ENCODE measurements around the gene CHMP6.

- TF ChIP-seq, protein P1, sequence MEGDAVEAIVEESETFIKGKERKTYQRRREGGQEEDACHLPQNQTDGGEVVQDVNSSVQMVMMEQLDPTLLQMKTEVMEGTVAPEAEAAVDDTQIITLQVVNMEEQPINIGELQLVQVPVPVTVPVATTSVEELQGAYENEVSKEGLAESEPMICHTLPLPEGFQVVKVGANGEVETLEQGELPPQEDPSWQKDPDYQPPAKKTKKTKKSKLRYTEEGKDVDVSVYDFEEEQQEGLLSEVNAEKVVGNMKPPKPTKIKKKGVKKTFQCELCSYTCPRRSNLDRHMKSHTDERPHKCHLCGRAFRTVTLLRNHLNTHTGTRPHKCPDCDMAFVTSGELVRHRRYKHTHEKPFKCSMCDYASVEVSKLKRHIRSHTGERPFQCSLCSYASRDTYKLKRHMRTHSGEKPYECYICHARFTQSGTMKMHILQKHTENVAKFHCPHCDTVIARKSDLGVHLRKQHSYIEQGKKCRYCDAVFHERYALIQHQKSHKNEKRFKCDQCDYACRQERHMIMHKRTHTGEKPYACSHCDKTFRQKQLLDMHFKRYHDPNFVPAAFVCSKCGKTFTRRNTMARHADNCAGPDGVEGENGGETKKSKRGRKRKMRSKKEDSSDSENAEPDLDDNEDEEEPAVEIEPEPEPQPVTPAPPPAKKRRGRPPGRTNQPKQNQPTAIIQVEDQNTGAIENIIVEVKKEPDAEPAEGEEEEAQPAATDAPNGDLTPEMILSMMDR (IDR thresholded peaks at IDR 0.05) = no peak
- no peak for TF ChIP-seq POLR2A (IDR thresholded peaks at IDR 0.05)
Observed at GRCh38 chr17:81022344-81022676, 30.7 kb downstream of the CHMP6 start.

Data from lower leg skin (tissue), 3 donors.